Epithelial cell of esophagus (primary cell): ENCODE results near the gene ZNF19.

Source experiments
- DNase-seq: peaks from one replicate; pipeline ENCODE4 v3.0.0; 2010; ENCODE audit warnings: low read depth
- H3K4me3 ChIP-seq: 2 replicates; pipeline ENCODE4 v1.5.1; 2011; ENCODE audit warnings: mild to moderate bottlenecking, low read length, control low read depth
- TF ChIP-seq, protein P1 (sequence below): IDR thresholded peaks from 2 replicates; pipeline ENCODE4 v1.5.1; 2011; ENCODE audit warnings: low read depth, mild to moderate bottlenecking, low read length, control low read depth, inconsistent platforms; ENCODE audit not compliant: insufficient read depth; ENCODE audit errors: missing control alignments

The ZNF19 gene

DNA sequence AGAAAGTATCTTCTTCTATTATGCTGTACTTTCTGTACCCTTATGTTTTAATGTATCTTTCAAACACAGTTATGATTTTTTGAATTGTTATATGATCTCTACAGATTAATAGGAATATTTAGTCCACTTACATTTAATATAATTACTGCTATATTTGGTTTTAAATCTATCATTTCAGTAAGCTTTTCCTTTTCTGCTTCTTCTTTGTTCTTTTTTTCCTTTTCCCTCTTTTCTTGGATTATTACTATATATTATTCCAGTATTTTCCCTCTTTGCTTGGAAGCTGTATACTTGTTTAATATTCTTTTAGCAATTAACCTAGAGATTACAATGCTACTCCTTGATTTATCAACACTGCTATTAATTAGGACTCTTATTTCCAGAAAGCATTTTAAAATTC lies 60.7 kb downstream of the ZNF19 start:
- no peak for DNase-seq
- no peak overlapping the region for H3K4me3 ChIP-seq
- TF ChIP-seq, protein P1, sequence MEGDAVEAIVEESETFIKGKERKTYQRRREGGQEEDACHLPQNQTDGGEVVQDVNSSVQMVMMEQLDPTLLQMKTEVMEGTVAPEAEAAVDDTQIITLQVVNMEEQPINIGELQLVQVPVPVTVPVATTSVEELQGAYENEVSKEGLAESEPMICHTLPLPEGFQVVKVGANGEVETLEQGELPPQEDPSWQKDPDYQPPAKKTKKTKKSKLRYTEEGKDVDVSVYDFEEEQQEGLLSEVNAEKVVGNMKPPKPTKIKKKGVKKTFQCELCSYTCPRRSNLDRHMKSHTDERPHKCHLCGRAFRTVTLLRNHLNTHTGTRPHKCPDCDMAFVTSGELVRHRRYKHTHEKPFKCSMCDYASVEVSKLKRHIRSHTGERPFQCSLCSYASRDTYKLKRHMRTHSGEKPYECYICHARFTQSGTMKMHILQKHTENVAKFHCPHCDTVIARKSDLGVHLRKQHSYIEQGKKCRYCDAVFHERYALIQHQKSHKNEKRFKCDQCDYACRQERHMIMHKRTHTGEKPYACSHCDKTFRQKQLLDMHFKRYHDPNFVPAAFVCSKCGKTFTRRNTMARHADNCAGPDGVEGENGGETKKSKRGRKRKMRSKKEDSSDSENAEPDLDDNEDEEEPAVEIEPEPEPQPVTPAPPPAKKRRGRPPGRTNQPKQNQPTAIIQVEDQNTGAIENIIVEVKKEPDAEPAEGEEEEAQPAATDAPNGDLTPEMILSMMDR, result no peak

DNA sequence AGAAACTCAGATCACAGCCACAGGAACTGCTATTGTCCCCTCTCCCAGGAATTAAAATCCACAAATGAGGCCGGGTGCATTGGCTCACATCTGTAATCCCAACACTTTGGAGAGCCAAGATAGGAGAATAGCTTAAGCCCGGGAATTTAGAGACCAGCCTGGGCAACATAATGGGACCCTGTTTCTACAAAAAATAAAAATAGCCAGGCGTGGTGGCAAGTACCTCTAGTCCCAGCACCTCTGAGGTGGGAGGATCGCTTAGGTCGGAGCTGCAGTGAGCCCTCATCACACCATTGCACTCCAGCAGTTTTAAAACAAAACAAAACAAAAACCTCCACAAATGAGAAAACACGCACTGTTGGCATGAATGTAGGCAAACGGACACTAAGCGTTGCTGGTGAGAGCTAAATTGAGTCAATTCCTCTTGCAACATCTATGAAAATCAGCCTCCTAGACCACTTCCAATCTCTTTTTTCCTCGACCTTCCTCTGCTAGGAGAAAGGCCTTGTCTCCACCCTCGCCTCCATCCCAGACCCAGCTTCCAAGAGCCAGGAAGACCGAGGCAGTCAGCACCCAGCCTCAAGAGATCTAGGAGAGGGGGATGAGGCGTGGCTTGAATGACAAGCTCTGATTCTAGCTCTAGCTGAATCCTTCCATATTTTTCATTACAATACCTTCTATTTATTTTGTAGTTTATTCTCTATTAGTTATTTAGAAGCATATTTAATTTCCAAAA lies 62.1 kb downstream of the ZNF19 start:
- peak overlapping the region; percentile 44 for H3K4me3 ChIP-seq
- TF ChIP-seq, protein P1, result no peak
- DNase-seq, result no peak

DNA sequence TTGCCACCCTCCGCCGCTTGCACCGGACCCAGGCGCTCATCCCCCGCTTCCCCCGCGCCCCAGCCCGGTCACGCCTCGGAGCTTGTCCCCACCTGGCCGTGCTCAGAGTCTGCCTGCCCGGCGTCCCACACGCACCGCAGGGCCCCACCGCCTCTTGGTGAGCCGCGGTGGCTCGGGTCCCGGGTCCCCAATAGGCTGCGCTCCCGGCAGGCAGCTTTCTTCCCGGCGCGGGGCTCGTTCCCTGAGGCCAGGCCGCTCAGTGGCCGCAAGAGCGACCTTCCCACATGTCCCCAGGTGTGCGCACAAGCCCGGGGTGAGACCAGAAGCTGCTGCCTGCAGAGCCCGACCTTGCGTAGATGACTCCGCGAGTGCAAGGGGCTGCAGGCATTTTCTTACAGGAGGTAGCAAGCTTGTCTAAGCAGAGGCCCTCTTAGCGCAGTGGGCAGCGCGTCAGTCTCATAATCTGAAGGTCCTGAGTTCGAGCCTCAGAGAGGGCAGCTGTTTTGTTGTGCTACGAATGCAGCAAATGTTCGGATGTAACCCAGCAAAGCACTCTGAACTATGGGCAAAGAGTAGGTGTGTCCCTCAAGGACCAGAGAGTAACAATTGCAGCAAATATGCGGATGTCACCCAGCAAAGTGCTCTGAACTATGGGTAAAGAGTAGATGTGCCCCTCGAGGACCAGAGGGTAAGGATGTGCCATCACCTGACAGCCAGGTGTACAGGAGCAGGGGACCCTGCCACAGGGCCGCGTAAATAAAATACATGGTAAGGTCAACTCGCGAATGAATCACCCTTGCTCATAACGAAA lies 62.9 kb downstream of the ZNF19 start:
- TF ChIP-seq, protein P1, result no peak
- DNase-seq, result peak; percentile 93
- peak overlapping the region; percentile 44 for H3K4me3 ChIP-seq

DNA sequence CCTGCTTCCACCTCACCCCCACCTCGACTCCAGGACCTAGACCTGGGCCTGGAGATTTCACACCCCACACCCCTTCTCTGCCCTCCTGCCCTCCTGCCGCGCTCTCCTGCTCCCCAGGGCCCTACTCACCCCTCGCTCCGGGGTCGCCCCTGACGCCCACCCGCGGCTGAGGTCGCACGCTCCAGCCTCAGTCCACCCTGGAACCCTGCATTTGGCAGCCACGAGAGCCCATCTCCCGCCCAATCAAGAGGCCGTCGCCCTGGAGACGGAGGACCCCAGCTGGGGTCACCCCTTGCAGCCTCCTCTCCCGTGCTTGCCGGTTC lies 63.4 kb downstream of the ZNF19 start:
- no peak for DNase-seq
- H3K4me3 ChIP-seq, result peak overlapping the region; percentile 44
- TF ChIP-seq, protein P1, result no peak

DNA sequence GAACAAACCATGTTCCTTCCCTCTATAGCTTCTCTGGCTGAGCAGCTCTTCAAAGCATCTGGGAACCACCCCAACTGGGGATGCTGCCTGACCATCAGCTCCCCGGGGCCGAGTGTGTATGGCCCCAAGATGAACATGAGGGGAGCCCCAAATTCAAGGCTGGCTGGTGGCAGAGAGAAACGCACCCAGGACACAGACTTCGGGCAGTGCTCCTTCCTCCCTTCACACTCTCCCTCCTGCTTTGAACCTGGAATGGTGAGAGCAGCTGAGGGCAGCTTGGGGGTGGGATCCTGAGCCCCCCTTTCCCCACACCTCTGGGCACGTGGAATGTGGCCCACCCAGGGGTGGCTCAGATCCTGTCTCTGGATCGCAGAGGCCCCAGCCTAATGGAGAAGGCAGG lies 64.5 kb downstream of the ZNF19 start:
- TF ChIP-seq, protein P1, result no peak
- H3K4me3 ChIP-seq, result no peak overlapping the region
- DNase-seq, result no peak

DNA sequence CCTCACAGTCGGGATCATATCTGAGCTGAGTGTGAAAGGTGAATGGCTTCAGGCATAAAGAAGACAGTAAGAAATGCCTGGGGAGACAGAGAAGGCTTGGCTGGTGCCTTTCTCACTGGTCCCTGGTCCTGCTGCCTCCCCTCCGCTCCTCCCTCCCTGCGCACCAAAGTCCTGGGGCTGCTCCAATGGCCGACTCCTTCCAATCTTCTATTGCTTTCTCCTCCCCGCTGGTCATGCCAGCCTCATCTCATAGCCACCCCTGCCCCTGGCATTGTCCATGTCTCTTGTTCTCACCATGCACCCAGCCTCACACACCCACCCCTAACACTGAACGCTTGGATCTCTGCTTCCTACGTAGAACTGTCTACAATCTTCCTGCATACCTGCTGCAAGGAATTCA lies 65.3 kb downstream of the ZNF19 start:
- H3K4me3 ChIP-seq, result no peak overlapping the region
- no peak for DNase-seq
- TF ChIP-seq, protein P1, result no peak
